Measurements from ENCODE around the gene GALNT1.

Gene GALNT1

GRCh38 chr18:35582899-35583558 lies 1.5 kb downstream of the GALNT1 start:
- Histone ChIP-seq H3K4me3 (ENCODE audit: low read length) (peak overlapping the region; percentile 87), H3K9me3 (ENCODE audit: control insufficient read depth, low read length) (peaks cover 7% of the 10 kb centered on the region), H3K27me3 (replicated peaks; ENCODE audit: control insufficient read depth, insufficient read depth, low read length) (no peaks in the 10 kb centered on the region), H3K4me1 (ENCODE audit: control insufficient read depth, insufficient read depth, low read length) (peaks cover 26% of the 10 kb centered on the region), H3K9ac (ENCODE audit: low read length) (no peak overlapping the region), H3K36me3 (ENCODE audit: control insufficient read depth, insufficient read depth, low read length, severe bottlenecking) (no peaks in the 10 kb centered on the region)
- peak; percentile 20 for DNase-seq (ENCODE audit: low read depth)

- H3K4me3 ChIP-seq (ENCODE audit: low read length) = no peak overlapping the region
- no peaks in the 10 kb centered on the region for H3K36me3 ChIP-seq (ENCODE audit: control insufficient read depth, insufficient read depth, low read length, severe bottlenecking)
- H3K27me3 ChIP-seq (replicated peaks; ENCODE audit: control insufficient read depth, insufficient read depth, low read length) = no peaks in the 10 kb centered on the region
- H3K9me3 ChIP-seq (ENCODE audit: control insufficient read depth, low read length) = peaks cover 16% of the 10 kb centered on the region
- no peak for DNase-seq (ENCODE audit: low read depth)
- no peak overlapping the region for H3K9ac ChIP-seq (ENCODE audit: low read length)
- peaks cover 17% of the 10 kb centered on the region for H3K4me1 ChIP-seq (ENCODE audit: control insufficient read depth, insufficient read depth, low read length)
These were observed 3.2 kb downstream of the GALNT1 start for GRCh38 chr18:35584735-35585134.

GRCh38 chr18:35585608-35586007 lies 4.1 kb downstream of the GALNT1 start:
- no peak for DNase-seq (ENCODE audit: low read depth)
- Histone ChIP-seq H3K4me1 (ENCODE audit: control insufficient read depth, insufficient read depth, low read length) (peaks cover 17% of the 10 kb centered on the region), H3K27me3 (replicated peaks; ENCODE audit: control insufficient read depth, insufficient read depth, low read length) (no peaks in the 10 kb centered on the region), H3K36me3 (ENCODE audit: control insufficient read depth, insufficient read depth, low read length, severe bottlenecking) (no peaks in the 10 kb centered on the region), H3K9ac (ENCODE audit: low read length) (no peak overlapping the region), H3K4me3 (ENCODE audit: low read length) (no peak overlapping the region), H3K9me3 (ENCODE audit: control insufficient read depth, low read length) (peaks cover 16% of the 10 kb centered on the region)

DNA sequence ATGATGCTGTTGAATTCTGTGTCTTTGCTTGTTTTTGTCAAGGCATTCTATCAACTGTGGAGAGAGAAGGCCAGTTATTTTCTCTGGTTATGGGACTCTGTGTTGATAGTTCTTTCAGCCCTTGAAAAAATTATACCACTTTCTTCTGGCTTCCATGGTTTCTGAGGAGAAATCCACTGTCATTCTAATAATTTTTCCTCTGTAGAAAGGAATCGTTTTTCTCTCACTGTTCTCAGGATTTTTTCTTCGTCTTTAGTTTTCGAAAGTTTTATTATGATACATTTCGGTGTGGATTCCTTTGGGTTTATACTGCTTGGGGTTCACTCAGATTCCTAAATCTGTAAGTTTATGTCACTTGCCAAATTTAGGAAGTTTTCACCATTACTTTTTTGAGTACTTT lies 6.6 kb downstream of the GALNT1 start:
- Histone ChIP-seq H3K4me3 (ENCODE audit: low read length) (no peak overlapping the region), H3K9me3 (ENCODE audit: control insufficient read depth, low read length) (peaks cover 16% of the 10 kb centered on the region), H3K36me3 (ENCODE audit: control insufficient read depth, insufficient read depth, low read length, severe bottlenecking) (no peaks in the 10 kb centered on the region), H3K4me1 (ENCODE audit: control insufficient read depth, insufficient read depth, low read length) (peaks cover 7% of the 10 kb centered on the region), H3K9ac (ENCODE audit: low read length) (no peak overlapping the region), H3K27me3 (replicated peaks; ENCODE audit: control insufficient read depth, insufficient read depth, low read length) (no peaks in the 10 kb centered on the region)
- no peak for DNase-seq (ENCODE audit: low read depth)

DNA sequence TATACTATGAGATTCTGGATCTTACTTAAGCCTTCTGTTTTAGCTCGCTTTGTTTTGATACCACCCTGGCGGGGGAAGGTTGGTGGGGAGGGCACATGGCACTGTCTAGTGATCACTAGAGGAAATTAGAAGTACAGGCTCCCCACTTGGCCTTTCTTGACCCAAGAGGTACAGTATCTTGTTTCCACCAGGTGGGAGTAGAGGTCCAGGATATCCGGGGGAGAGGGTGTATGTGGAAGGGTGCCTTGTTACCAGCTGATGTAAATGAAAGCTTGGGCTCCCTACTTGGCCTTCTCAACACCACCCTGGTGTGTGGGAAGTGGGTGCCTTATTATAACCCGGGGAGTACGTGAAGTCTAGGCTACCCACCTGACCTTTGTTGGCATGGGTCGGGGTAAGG lies 7.5 kb downstream of the GALNT1 start:
- DNase-seq (ENCODE audit: low read depth) = no peak
- no peaks in the 10 kb centered on the region for H3K27me3 ChIP-seq (replicated peaks; ENCODE audit: control insufficient read depth, insufficient read depth, low read length)
- peaks cover 16% of the 10 kb centered on the region for H3K9me3 ChIP-seq (ENCODE audit: control insufficient read depth, low read length)
- H3K9ac ChIP-seq (ENCODE audit: low read length) = no peak overlapping the region
- H3K36me3 ChIP-seq (ENCODE audit: control insufficient read depth, insufficient read depth, low read length, severe bottlenecking) = no peaks in the 10 kb centered on the region
- no peaks in the 10 kb centered on the region for H3K4me1 ChIP-seq (ENCODE audit: control insufficient read depth, insufficient read depth, low read length)
- H3K4me3 ChIP-seq (ENCODE audit: low read length) = no peak overlapping the region

- Histone ChIP-seq H3K27me3 (replicated peaks; ENCODE audit: control insufficient read depth, insufficient read depth, low read length) (no peaks in the 10 kb centered on the region), H3K36me3 (ENCODE audit: control insufficient read depth, insufficient read depth, low read length, severe bottlenecking) (no peaks in the 10 kb centered on the region), H3K4me3 (ENCODE audit: low read length) (no peak overlapping the region), H3K4me1 (ENCODE audit: control insufficient read depth, insufficient read depth, low read length) (no peaks in the 10 kb centered on the region), H3K9me3 (ENCODE audit: control insufficient read depth, low read length) (peaks cover 16% of the 10 kb centered on the region), H3K9ac (ENCODE audit: low read length) (no peak overlapping the region)
- no peak for DNase-seq (ENCODE audit: low read depth)
These were observed 8.0 kb downstream of the GALNT1 start for GRCh38 chr18:35589546-35589945.

GRCh38 chr18:35590935-35591334 lies 9.4 kb downstream of the GALNT1 start:
- H3K27me3 ChIP-seq (replicated peaks; ENCODE audit: control insufficient read depth, insufficient read depth, low read length) = no peaks in the 10 kb centered on the region
- DNase-seq (ENCODE audit: low read depth) = peak; percentile 10
- no peak overlapping the region for H3K4me3 ChIP-seq (ENCODE audit: low read length)
- H3K4me1 ChIP-seq (ENCODE audit: control insufficient read depth, insufficient read depth, low read length) = no peaks in the 10 kb centered on the region
- no peaks in the 10 kb centered on the region for H3K36me3 ChIP-seq (ENCODE audit: control insufficient read depth, insufficient read depth, low read length, severe bottlenecking)
- H3K9me3 ChIP-seq (ENCODE audit: control insufficient read depth, low read length) = peaks cover 16% of the 10 kb centered on the region
- H3K9ac ChIP-seq (ENCODE audit: low read length) = no peak overlapping the region

- no peak for DNase-seq (ENCODE audit: low read depth)
- peaks cover 16% of the 10 kb centered on the region for H3K9me3 ChIP-seq (ENCODE audit: control insufficient read depth, low read length)
- H3K4me3 ChIP-seq (ENCODE audit: low read length) = no peak overlapping the region
- H3K27me3 ChIP-seq (replicated peaks; ENCODE audit: control insufficient read depth, insufficient read depth, low read length) = no peaks in the 10 kb centered on the region
- no peaks in the 10 kb centered on the region for H3K36me3 ChIP-seq (ENCODE audit: control insufficient read depth, insufficient read depth, low read length, severe bottlenecking)
- H3K4me1 ChIP-seq (ENCODE audit: control insufficient read depth, insufficient read depth, low read length) = no peaks in the 10 kb centered on the region
- H3K9ac ChIP-seq (ENCODE audit: low read length) = no peak overlapping the region
These were observed 10.8 kb downstream of the GALNT1 start for GRCh38 chr18:35592298-35592697.

GRCh38 chr18:35593859-35594258 lies 12.3 kb downstream of the GALNT1 start:
- peaks cover 2% of the 10 kb centered on the region for H3K9me3 ChIP-seq (ENCODE audit: control insufficient read depth, low read length)
- H3K27me3 ChIP-seq (replicated peaks; ENCODE audit: control insufficient read depth, insufficient read depth, low read length) = no peaks in the 10 kb centered on the region
- no peak overlapping the region for H3K4me3 ChIP-seq (ENCODE audit: low read length)
- H3K4me1 ChIP-seq (ENCODE audit: control insufficient read depth, insufficient read depth, low read length) = no peaks in the 10 kb centered on the region
- H3K36me3 ChIP-seq (ENCODE audit: control insufficient read depth, insufficient read depth, low read length, severe bottlenecking) = no peaks in the 10 kb centered on the region
- DNase-seq (ENCODE audit: low read depth) = no peak
- no peak overlapping the region for H3K9ac ChIP-seq (ENCODE audit: low read length)

- no peaks in the 10 kb centered on the region for H3K36me3 ChIP-seq (ENCODE audit: control insufficient read depth, insufficient read depth, low read length, severe bottlenecking)
- H3K27me3 ChIP-seq (replicated peaks; ENCODE audit: control insufficient read depth, insufficient read depth, low read length) = no peaks in the 10 kb centered on the region
- no peak overlapping the region for H3K4me3 ChIP-seq (ENCODE audit: low read length)
- peaks cover 11% of the 10 kb centered on the region for H3K9me3 ChIP-seq (ENCODE audit: control insufficient read depth, low read length)
- H3K4me1 ChIP-seq (ENCODE audit: control insufficient read depth, insufficient read depth, low read length) = no peaks in the 10 kb centered on the region
- H3K9ac ChIP-seq (ENCODE audit: low read length) = no peak overlapping the region
- no peak for DNase-seq (ENCODE audit: low read depth)
These were observed 16.2 kb downstream of the GALNT1 start for GRCh38 chr18:35597758-35598157.

GRCh38 chr18:35602193-35602820 lies 20.8 kb downstream of the GALNT1 start:
- Histone ChIP-seq H3K27me3 (replicated peaks; ENCODE audit: control insufficient read depth, insufficient read depth, low read length) (no peaks in the 10 kb centered on the region), H3K9ac (ENCODE audit: low read length) (no peak overlapping the region), H3K9me3 (ENCODE audit: control insufficient read depth, low read length) (peaks cover 15% of the 10 kb centered on the region), H3K4me1 (ENCODE audit: control insufficient read depth, insufficient read depth, low read length) (no peaks in the 10 kb centered on the region), H3K4me3 (ENCODE audit: low read length) (no peak overlapping the region), H3K36me3 (ENCODE audit: control insufficient read depth, insufficient read depth, low read length, severe bottlenecking) (no peaks in the 10 kb centered on the region)
- no peak for DNase-seq (ENCODE audit: low read depth)

DNA sequence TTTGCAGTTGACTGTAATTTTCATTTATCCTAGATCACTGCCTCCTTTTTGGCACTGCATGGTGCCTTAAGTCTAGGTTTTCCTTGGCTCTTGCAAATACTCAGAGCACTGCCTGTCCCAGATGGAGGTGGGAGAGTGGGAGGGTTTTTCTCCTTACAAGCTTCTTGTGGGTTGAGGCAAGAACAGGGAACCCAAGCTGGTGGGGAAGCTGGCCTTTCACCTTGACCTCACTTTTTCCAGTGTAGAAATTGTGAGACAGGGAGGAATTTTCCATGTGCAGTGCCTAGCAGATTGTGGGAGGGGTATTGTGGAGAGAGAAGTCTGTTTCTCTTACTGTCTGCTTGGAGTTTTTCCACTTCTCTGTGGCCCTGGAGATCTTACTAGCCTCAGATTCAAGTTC lies 21.5 kb downstream of the GALNT1 start:
- peaks cover 15% of the 10 kb centered on the region for H3K9me3 ChIP-seq (ENCODE audit: control insufficient read depth, low read length)
- DNase-seq (ENCODE audit: low read depth) = no peak
- H3K27me3 ChIP-seq (replicated peaks; ENCODE audit: control insufficient read depth, insufficient read depth, low read length) = no peaks in the 10 kb centered on the region
- H3K9ac ChIP-seq (ENCODE audit: low read length) = no peak overlapping the region
- H3K36me3 ChIP-seq (ENCODE audit: control insufficient read depth, insufficient read depth, low read length, severe bottlenecking) = no peaks in the 10 kb centered on the region
- H3K4me3 ChIP-seq (ENCODE audit: low read length) = no peak overlapping the region
- H3K4me1 ChIP-seq (ENCODE audit: control insufficient read depth, insufficient read depth, low read length) = no peaks in the 10 kb centered on the region

All from adipocyte (in vitro differentiated cells).